HG03139 (cell line): ENCODE results near the gene HOXA13.

Experiments
- ATAC-seq: cut with Tn5 transposase; IDR thresholded peaks from one replicate; pipeline ENCODE4 v1.9.1; 2021; ENCODE audit not compliant: unreplicated experiment

Gene HOXA13

DNA sequence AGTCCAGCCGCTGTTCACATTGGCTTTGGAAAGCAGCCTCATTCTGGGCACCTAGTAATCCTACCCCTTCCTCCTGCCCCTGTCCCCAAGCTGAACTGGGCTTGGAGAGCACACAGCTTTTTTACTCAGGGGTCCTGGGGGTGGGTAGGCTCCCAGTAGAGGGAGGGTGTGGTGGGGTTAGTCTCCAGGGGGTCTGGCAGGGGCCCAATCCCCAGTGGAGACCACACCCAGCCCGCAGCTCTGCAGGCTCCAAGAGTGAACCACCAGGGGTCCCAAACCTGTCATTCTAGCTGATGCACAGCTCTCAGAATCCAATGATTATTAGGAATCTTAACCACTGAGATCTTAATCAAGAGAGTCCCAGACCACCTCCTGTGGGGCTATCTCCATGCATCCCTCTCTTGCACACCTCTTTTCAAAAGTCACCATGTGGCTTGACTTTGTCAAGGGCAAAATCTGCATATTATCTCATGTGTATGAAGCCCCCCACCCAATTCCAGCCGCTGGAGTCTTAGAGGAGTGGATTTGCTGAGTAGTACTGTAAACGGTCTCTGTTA is 17.5 kb downstream of the HOXA13 start:
- no peak for ATAC-seq

DNA sequence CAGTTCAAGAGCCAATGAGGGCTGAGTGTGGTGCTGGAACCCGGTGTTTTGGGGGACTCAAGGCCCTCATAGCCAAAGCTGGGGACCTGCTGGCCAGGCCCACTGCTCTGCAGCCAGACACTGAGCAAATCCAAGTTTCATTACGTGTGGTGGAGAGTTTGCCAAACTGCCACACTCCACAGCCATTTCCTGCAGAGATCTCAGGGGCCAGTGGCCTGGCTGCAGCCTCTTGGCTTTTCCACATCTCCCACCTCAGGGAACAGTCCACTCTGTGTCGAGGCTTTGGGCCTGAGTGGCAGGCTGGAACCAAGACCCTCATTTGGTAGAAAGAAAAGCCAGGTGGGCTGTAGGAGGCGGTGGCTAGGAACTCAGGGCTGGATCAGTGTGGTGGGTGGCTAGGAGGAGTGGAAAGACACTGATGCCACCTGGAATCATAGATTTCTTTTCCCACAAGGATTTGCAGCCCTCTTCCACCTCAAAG is 18.1 kb downstream of the HOXA13 start:
- no peak for ATAC-seq

GRCh38 chr7:27180431-27181420 is 19.2 kb downstream of the HOXA13 start:
- ATAC-seq = no peak

DNA sequence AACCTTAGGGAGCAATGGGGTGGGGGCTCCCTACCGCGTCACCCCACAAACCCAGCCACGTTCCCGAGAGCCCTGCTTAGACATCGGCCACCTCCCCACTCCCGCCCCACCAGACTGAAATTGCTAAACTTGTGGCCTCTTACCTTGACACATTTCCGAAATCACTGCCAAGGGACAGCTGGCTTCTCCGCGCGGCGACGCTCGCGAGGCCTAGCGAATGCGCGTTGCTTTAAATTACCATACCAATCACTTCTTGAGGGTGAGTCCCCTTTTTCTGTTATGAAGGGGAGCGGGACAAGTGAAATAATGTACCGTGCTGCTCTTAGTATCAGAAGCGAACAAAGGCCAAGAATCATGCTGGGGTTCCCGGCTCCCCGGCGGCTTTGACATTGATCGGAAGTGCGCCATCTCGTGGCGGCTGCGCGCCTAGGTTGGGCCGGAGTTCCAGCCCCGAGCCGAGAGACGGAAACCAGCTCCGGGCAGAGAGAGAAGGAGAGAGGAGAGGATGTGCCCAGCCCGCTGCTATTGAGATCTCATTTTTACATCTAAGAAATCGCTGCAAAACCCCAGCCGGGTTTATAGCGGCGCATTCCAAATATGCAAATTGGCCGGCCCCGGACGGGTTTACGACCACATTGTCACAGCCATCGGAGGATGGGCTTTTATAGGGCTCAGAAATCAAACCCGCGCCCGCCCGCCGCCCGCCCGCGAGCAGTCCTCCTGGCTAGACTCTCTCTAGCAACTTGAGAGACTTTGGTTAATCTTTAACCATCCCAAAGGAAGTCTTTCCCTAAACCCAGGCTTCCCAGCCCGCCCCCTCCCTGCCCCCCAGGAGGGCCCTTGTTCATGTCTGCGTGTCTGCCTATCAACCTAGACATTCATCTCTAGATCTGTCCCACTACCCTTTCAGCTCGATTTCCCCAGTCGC is 20.1 kb downstream of the HOXA13 start:
- no peak for ATAC-seq

GRCh38 chr7:27179030-27179429 is 20.9 kb downstream of the HOXA13 start:
- ATAC-seq = no peak

- no peak for ATAC-seq
These were observed 21.5 kb downstream of the HOXA13 start for GRCh38 chr7:27178366-27178765.

DNA sequence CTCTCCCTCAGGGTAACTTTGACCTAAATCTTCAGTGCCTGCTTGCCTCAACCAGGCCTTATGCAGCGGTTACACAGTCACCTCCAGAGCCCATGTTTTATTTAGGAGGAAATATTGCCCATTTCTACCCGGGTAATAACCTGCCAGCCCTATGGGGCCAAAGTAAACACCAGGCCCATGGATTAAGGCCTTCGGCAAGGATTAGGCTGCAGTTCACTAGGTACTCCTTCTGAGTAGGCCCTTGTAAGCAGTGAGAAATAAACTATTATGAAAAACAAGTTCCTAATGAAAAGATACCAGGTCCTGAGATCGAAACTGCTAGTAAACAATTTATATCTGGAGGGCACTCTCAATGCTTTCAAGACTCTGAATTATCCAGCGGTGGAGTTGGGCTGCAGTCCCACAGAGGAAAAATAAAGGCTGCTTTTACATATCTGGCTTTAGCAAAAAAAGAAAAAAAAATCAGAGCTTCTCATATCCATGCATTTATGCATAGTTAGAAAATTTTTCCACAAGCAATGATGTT is 22.0 kb downstream of the HOXA13 start:
- no peak for ATAC-seq

DNA sequence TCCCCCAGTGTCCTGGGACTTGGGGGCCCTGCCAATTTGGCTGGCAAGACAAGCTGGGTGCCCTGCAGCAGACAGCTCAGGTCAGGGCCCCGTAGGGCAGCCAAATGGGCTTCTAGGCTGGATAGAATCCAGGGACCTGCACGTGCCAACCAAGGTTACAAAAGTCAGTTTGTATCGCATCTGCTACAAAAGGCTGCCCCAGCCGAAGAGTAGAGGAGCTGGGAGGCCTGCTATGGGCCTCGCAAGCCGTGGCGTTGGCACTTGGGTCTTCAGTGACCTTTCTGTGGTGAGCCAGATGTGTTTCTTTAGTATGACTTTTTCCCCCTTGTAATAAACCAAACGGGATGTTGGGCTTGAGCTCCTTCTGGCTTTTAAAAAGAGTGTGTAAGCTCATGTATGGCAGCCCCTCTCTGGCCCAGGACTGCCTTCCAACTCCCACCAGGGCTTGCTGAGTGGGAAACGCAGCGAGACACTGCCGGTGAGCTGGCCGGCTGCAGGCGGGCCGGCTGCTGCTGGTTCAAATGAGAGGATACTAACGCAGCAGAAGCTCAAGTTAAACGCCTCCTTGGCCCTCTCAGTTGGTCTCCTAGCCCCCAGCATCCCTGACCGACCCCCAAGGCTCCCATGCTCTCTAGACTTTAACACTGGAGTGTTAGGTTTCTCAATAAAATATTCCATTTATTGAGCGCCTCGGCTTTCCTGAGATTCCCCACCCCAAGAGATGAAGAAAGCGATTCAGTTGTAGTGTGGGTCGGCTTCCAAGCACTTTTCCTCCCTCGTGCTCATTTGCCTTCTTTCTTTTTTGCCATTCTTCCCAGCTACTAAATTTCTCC is 22.7 kb downstream of the HOXA13 start:
- ATAC-seq = no peak

DNA sequence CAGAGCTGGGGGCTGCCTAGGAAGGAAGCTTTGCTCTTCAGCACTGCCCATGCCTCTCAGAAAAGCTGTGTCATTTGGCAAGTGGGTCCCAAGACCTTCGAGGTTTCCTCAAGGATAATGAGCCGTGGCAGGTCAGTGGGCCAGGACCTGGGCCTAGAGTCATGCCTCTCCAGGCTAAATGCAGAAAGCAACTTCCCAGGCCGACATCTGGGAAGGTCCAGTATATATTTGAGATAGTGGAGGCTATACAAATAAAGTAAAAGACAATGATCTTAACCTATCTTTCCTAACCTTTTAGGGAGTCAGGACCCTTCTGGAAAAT is 23.4 kb downstream of the HOXA13 start:
- no peak for ATAC-seq

GRCh38 chr7:27175626-27176523 is 24.0 kb downstream of the HOXA13 start:
- no peak for ATAC-seq

DNA sequence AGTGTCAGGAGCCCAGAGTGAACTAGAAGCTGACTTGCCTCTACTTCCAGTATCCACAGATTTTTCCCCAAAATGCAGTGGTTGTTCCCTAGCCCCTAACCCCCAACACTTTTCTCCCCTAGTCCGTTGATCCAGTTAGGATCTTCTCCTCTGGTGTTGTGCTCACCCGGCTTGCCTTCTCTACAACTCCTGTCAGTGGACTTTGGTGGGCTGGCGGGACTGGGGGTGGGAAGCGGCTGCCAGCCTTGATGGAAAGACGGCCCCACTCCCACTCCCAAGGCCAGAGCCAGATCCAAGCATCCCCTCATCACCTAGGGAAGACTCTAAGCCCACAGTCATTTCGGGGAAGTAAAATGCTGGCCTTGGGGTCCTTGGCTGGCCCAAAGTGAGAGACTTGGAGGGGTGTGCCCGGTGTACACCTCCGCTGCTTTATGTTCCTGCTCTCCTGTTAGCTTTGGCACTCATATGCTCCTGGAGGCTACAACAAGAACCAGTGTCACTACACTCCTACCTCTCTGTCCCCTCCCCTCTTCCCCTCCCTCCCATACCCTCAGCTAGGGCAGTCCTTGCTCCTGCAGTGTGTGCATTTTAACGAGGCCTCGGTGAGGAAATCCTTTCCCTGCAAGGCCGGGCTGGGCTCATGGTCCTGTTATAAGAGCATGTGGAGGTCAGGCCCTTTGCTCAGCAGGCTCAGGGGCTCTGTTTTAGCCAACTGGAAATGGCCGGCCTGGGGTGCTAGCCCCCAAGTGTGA is 24.8 kb downstream of the HOXA13 start:
- ATAC-seq = no peak

GRCh38 chr7:27173956-27174873 is 25.7 kb downstream of the HOXA13 start, which contains the start of gene HOXA10:
TSS of gene HOXA10 (minus strand) at chr7:27174320. CDS start at chr7:27174306, 14 bp downstream.
- no peak for ATAC-seq

- no peak for ATAC-seq
These were observed 26.4 kb downstream of the HOXA13 start for GRCh38 chr7:27173511-27173955.

DNA sequence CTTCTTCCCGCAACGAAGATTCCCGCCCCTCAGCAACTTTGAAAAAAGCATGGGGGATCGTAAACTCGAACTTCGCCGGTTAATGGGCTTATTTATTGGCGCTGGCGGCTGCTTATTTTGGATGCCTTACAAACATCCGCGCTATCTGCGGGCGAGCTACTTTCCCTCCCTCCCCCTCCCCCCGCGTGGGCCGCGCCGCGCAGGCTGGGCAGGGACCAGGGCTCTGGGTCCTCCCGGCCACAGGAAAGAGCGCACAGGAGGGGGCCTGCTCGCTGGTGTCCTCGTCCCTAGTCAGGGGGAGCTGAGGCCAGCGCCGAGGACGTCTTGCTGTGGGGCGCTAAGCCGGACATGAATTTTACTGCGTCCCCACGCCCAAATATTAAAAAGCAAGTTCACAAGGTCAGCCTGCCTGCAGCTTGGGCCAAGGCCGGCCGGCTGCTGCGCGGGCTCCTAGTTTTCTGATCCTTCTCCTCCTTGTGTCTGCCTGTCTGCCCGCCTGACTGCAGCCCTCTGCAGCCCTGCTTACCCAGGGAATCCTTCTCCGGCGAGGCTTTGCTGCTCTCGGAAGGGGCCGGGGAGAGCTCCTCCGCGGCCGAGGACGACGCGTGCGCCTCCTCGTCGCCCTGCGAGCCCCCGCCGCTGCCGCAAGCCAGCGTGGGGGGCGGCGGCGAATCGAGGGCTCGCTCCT is 26.9 kb downstream of the HOXA13 start:
- no peak for ATAC-seq

- ATAC-seq = no peak
These were observed 27.5 kb downstream of the HOXA13 start for GRCh38 chr7:27172315-27172774.

DNA sequence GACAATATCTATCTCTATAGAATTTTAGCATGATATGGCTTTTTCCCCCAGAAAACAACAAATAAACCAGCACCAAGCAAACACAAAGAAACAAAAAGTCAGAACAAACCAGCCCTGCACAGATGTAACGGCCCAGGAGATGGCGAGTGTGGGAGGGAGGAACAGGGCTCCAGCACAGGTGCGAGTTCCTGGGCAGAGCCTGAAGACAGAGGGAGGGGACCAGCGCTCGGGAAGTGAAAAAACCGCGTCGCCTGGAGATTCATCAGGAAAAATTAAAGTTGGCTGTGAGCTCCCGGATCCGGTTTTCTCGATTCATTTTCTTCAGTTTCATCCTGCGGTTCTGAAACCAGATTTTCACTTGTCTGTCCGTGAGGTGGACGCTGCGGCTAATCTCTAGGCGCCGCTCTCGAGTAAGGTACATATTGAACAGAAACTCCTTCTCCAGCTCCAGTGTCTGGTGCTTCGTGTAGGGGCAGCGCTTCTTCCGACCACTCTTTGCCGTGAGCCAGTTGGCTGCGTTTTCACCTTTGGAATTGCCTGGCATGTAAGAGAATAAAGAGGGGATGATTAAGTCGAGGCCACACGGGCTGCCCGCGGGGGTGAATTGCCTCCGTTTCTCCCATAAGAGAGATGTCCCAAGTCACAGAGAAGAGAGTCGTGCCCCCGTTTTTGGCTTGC is 28.1 kb downstream of the HOXA13 start:
- ATAC-seq = no peak
